RWPE2 (cell line): ENCODE measurements around the gene HDGFL2.

Experiments used
- ATAC-seq: fragments of 200-7000 bp; cut with Tn5 transposase; 3 replicates; pipeline ENCODE4 v1.9.1; 2021; ENCODE audit warnings: low read depth
- DNase-seq: peaks from one replicate; pipeline ENCODE4 v3.0.0-alpha.2; 2020; ENCODE audit warnings: low spot score
- H3K27ac ChIP-seq: fragments of 450-650 bp; 2 replicates; pipeline ENCODE4 v1.5.1; 2017; ENCODE audit warnings: mild to moderate bottlenecking; ENCODE audit not compliant: poor library complexity, severe bottlenecking
- H3K27me3 ChIP-seq: fragments of 250-450 bp; sonication (Bioruptor Pico); 2 replicates; pipeline ENCODE4 v1.5.1; 2021; ENCODE audit warnings: mild to moderate bottlenecking, moderate library complexity; ENCODE audit not compliant: insufficient read depth, poor library complexity, severe bottlenecking
- H3K36me3 ChIP-seq: fragments of 250-450 bp; sonication (Bioruptor Pico); 2 replicates; pipeline ENCODE4 v1.5.1; 2020; ENCODE audit warnings: low read depth, mild to moderate bottlenecking, moderate library complexity
- H3K4me1 ChIP-seq: fragments of 250-450 bp; sonication (Bioruptor Pico); 2 replicates; pipeline ENCODE4 v1.5.1; 2021; ENCODE audit warnings: mild to moderate bottlenecking, moderate library complexity; ENCODE audit not compliant: insufficient read depth, poor library complexity, severe bottlenecking
- H3K4me3 ChIP-seq: fragments of 250-450 bp; sonication (Bioruptor Pico); 2 replicates; pipeline ENCODE4 v1.5.1; 2021; ENCODE audit warnings: mild to moderate bottlenecking, moderate library complexity; ENCODE audit not compliant: severe bottlenecking
- H3K9me3 ChIP-seq: fragments of 250-450 bp; sonication (Bioruptor Pico); 2 replicates; pipeline ENCODE4 v1.5.1; 2021; ENCODE audit warnings: mild to moderate bottlenecking, moderate library complexity; ENCODE audit not compliant: severe bottlenecking
- TF ChIP-seq, protein P1 (sequence below): fragments of 450-650 bp; IDR thresholded peaks from one replicate; pipeline ENCODE4 v1.5.1; 2017; ENCODE audit warnings: mild to moderate bottlenecking, moderate library complexity; ENCODE audit not compliant: poor library complexity, severe bottlenecking

Gene HDGFL2

DNA sequence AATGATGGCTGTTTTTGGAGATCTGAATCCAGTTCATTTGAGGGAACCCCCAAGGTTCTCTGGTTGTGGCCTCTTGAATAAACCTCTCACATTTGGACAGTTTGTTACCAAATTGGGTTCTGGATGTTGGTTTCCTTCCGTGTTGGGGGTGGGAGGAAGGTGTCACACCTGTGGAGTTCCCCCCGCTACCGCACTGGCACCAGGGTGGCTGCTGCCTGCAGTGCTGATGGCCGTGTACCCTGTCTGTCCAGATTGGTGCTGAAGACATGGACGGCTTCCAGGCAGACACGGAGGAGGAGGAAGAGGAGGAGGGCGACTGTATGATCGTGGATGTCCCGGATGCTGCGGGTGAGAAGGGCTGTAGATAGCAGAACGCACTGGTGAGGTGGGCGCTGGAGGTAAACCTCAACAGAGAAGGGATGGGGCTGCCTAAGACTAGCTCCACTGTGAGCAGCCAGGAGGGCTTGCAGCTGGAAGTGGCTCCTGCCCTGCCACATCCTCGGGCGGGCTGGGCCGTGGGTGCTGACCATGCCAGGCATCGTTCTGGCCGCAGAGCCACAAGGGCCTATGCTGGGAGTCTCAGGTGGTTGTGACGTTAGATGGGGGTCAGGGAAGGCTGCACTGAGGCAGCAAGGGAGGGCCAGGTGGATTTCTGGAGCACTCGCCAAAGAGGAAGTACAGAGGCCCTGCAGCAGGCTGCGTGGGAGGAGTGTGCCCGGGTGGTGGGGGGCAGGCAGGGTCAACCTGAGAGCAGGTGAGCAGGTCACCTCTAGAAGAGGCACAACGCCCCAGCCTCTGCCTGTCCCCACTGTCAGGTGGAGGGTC, 29.9 kb upstream of the HDGFL2 start:
- ATAC-seq = no peak
- Histone ChIP-seq H3K4me3 (no peak overlapping the region), H3K4me1 (no peaks in the 10 kb centered on the region), H3K27ac (no peak overlapping the region), H3K9me3 (no peaks in the 10 kb centered on the region), H3K27me3 (no peaks in the 10 kb centered on the region), H3K36me3 (peaks cover 41% of the 10 kb centered on the region)
- DNase-seq = no peak
- TF ChIP-seq, protein P1, sequence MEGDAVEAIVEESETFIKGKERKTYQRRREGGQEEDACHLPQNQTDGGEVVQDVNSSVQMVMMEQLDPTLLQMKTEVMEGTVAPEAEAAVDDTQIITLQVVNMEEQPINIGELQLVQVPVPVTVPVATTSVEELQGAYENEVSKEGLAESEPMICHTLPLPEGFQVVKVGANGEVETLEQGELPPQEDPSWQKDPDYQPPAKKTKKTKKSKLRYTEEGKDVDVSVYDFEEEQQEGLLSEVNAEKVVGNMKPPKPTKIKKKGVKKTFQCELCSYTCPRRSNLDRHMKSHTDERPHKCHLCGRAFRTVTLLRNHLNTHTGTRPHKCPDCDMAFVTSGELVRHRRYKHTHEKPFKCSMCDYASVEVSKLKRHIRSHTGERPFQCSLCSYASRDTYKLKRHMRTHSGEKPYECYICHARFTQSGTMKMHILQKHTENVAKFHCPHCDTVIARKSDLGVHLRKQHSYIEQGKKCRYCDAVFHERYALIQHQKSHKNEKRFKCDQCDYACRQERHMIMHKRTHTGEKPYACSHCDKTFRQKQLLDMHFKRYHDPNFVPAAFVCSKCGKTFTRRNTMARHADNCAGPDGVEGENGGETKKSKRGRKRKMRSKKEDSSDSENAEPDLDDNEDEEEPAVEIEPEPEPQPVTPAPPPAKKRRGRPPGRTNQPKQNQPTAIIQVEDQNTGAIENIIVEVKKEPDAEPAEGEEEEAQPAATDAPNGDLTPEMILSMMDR = no peak

DNA sequence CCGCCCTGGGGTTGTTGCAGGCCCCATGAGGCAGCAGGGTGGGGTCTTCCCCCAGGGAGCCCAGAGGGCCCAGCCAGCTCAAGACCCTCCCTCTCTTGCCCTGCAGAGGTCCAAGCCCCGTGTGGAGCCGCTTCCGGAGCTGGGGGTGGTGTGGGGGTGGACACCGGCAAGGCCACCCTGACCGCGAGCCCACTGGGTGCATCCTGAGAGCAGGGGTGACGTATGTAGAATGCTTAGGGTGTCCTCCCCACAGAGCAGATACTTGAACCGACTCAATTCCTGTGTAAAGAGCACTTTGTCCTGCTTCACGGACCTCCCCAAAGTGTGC, 29.3 kb upstream of the HDGFL2 start:
- no peak overlapping the region for H3K4me3 ChIP-seq
- DNase-seq = no peak
- TF ChIP-seq, protein P1 = no peak
- peaks cover 46% of the 10 kb centered on the region for H3K36me3 ChIP-seq
- H3K4me1 ChIP-seq = no peaks in the 10 kb centered on the region
- no peaks in the 10 kb centered on the region for H3K27me3 ChIP-seq
- no peak overlapping the region for H3K27ac ChIP-seq
- no peak for ATAC-seq
- no peaks in the 10 kb centered on the region for H3K9me3 ChIP-seq

DNA sequence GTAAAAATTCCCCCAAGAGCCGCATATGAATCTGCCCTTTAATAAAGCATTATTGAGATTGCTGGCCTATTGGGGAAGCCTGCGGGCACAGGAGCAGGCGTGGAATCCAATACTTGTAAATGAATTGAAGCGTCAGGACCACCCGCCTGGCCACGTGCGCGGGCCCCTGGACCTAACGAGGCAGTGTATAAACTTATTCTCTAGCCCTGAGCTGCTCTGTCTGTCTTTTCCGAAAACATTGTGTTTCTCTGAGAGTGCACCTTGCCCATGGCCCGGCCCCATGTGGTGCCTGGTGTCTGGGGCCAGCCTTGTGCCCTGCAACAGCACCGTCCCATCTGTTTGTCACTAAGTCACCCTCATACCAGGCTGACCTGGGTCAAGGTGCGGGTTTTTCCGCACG, 28.9 kb upstream of the HDGFL2 start:
- TF ChIP-seq, protein P1 = no peak
- no peaks in the 10 kb centered on the region for H3K4me1 ChIP-seq
- H3K27ac ChIP-seq = no peak overlapping the region
- ATAC-seq (no peak), DNase-seq (no peak)
- H3K36me3 ChIP-seq = peaks cover 47% of the 10 kb centered on the region
- H3K4me3 ChIP-seq = no peak overlapping the region
- no peaks in the 10 kb centered on the region for H3K9me3 ChIP-seq
- H3K27me3 ChIP-seq = no peaks in the 10 kb centered on the region

- Histone ChIP-seq H3K9me3 (no peaks in the 10 kb centered on the region), H3K4me3 (no peak overlapping the region), H3K36me3 (peaks cover 52% of the 10 kb centered on the region), H3K27me3 (no peaks in the 10 kb centered on the region), H3K27ac (no peak overlapping the region), H3K4me1 (no peaks in the 10 kb centered on the region)
- ATAC-seq (peak; percentile 4; the same call in 1 of the 3 replicates), DNase-seq (no peak)
- TF ChIP-seq, protein P1 = no peak
Measured at GRCh38 chr19:4443966-4444764, 27.9 kb upstream of the HDGFL2 start.
